DOHH2 (cell line): Measurements from ENCODE around the gene SRGN.

ENCODE experiments used
- EZH2phosphoT487 ChIP-seq: fragments of 200-600 bp; sonication (generic); IDR thresholded peaks from 2 replicates; pipeline ENCODE4 v1.6.1; 2017; ENCODE audit warnings: borderline replicate concordance, mild to moderate bottlenecking, antibody characterized with exemption, low read length, moderate library complexity, mixed read lengths
- TF ChIP-seq, protein P1 (sequence below): fragments of 200-600 bp; sonication (generic); IDR thresholded peaks from one replicate; pipeline ENCODE4 v1.5.1; 2014; ENCODE audit warnings: antibody characterized with exemption, mild to moderate bottlenecking, low read depth, low read length; ENCODE audit not compliant: poor library complexity, severe bottlenecking

DNA sequence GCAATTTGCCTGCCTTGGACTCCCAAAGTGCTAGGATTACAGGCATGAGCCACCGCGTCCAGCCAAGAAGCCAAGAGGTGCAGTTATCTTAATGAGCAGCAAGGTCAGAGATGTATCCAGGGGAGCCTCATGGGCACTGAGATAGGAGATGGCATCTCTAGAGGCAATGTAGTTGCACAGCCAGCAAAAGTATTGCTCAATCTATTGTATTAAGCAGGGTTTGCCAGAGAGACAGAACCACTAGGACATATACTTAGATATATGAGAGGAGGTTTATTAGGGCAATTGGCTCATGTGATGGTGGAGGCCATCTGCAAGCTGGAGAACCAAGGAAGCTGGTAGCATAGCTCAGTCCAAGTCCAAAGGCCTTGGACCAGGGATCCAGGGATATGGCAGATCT, 19.8 kb downstream of the SRGN start:
- TF ChIP-seq, protein P1, sequence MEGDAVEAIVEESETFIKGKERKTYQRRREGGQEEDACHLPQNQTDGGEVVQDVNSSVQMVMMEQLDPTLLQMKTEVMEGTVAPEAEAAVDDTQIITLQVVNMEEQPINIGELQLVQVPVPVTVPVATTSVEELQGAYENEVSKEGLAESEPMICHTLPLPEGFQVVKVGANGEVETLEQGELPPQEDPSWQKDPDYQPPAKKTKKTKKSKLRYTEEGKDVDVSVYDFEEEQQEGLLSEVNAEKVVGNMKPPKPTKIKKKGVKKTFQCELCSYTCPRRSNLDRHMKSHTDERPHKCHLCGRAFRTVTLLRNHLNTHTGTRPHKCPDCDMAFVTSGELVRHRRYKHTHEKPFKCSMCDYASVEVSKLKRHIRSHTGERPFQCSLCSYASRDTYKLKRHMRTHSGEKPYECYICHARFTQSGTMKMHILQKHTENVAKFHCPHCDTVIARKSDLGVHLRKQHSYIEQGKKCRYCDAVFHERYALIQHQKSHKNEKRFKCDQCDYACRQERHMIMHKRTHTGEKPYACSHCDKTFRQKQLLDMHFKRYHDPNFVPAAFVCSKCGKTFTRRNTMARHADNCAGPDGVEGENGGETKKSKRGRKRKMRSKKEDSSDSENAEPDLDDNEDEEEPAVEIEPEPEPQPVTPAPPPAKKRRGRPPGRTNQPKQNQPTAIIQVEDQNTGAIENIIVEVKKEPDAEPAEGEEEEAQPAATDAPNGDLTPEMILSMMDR: no peak
- TF ChIP-seq EZH2phosphoT487: no peak
